HepG2 (cell line): ENCODE data around the gene NMU. TPM values are rescaled to one million over a fixed set of nuclear protein-coding genes. Genes with fewer than 3 reads are reported as not detected.

ENCODE experiments used
- AKAP8 ChIP-seq: sonication (generic); formaldehyde crosslinking; IDR thresholded peaks from 2 replicates; pipeline ENCODE4 v1.5.1; 2020; ENCODE audit warnings: mild to moderate bottlenecking, missing genetic modification reagents
- CENPX ChIP-seq: sonication (generic); formaldehyde crosslinking; IDR thresholded peaks from 2 replicates; pipeline ENCODE4 v1.9.0; 2021; ENCODE audit warnings: mild to moderate bottlenecking, missing genetic modification reagents, moderate library complexity
- CREB3 ChIP-seq: sonication (generic); formaldehyde crosslinking; IDR thresholded peaks from 2 replicates; pipeline ENCODE4 v1.5.0; 2020; ENCODE audit warnings: missing genetic modification reagents
- FOXK1 ChIP-seq: sonication (generic); formaldehyde crosslinking; IDR thresholded peaks from 2 replicates; pipeline ENCODE4 v1.4.0; 2020; ENCODE audit warnings: low read depth, missing genetic modification reagents, borderline replicate concordance
- NAIF1 ChIP-seq: sonication (generic); formaldehyde crosslinking; IDR thresholded peaks from 2 replicates; pipeline ENCODE4 v1.5.0; 2020; ENCODE audit warnings: mild to moderate bottlenecking, missing genetic modification reagents, borderline replicate concordance
- PHF5A ChIP-seq: IDR thresholded peaks from one replicate; pipeline ENCODE4 v1.6.1; 2018; ENCODE audit warnings: low read depth, missing genetic modification reagents; ENCODE audit not compliant: unreplicated experiment
- SP5 ChIP-seq: IDR thresholded peaks from 2 replicates; pipeline ENCODE4 v1.6.1; 2016; ENCODE audit warnings: low read depth, borderline replicate concordance
- ZFP82 ChIP-seq: sonication (generic); formaldehyde crosslinking; IDR thresholded peaks from 2 replicates; pipeline ENCODE4 v1.5.1; 2020; ENCODE audit warnings: mild to moderate bottlenecking, missing genetic modification reagents, borderline replicate concordance
- ZFX ChIP-seq: sonication (generic); formaldehyde crosslinking; IDR thresholded peaks from 2 replicates; pipeline ENCODE4 v1.4.0; 2020; ENCODE audit warnings: mild to moderate bottlenecking, low read depth, missing genetic modification reagents, moderate library complexity
- ZNF260 ChIP-seq: sonication (generic); formaldehyde crosslinking; IDR thresholded peaks from 2 replicates; pipeline ENCODE4 v1.4.0; 2020; ENCODE audit warnings: missing genetic modification reagents, low read depth, mild to moderate bottlenecking, borderline replicate concordance
- ZNF44 ChIP-seq: sonication (generic); formaldehyde crosslinking; IDR thresholded peaks from 2 replicates; pipeline ENCODE4 v1.5.1; 2020; ENCODE audit warnings: mild to moderate bottlenecking, missing genetic modification reagents
- ZNF768 ChIP-seq: sonication (generic); formaldehyde crosslinking; IDR thresholded peaks from 2 replicates; pipeline ENCODE4 v1.4.0; 2020; ENCODE audit warnings: missing genetic modification reagents
- ZUFSP ChIP-seq: sonication (generic); formaldehyde crosslinking; IDR thresholded peaks from 2 replicates; pipeline ENCODE4 v1.9.0; 2021; ENCODE audit warnings: missing genetic modification reagents, mild to moderate bottlenecking, borderline replicate concordance
- polyA plus RNA-seq, 8 experiments: library from polyadenylated mRNA; depleted of rRNA in 3 of 8; stranded (reverse) in 7 of 8; unstranded in 1 of 8; fragments of >200 nt; fragmentation: Illumina TruSeq in 4 of 8; extraction: Trizol in 4 of 8; gene quantifications; 2 replicates each; pipeline versions ENCODE4 v1.2.1 to v1.2.3, GENCODE V29; 2011 to 2016; ENCODE audit warnings: low read depth in 4 of 8, missing spikeins in 1 of 8, mixed read lengths in 1 of 8; ENCODE audit not compliant: insufficient read depth in 1 of 8
- total RNA-seq, 5 experiments: library from RNA; depleted of rRNA; stranded (reverse); fragments of >200 nt; fragmentation: Illumina TruSeq; extraction: Trizol; gene quantifications; 2 replicates each; pipeline ENCODE4 v1.2.3, GENCODE V29; 2016; ENCODE audit warnings: low read depth in 1 of 5
- TF ChIP-seq, protein P1 (sequence below): sonication (generic); formaldehyde crosslinking; IDR thresholded peaks from 2 replicates; pipeline ENCODE4 v1.4.0; 2020; ENCODE audit warnings: missing genetic modification reagents, borderline replicate concordance
- TF ChIP-seq, protein P2 (sequence below): sonication (generic); formaldehyde crosslinking; IDR thresholded peaks from 2 replicates; pipeline ENCODE4 v1.8.1; 2023; ENCODE audit warnings: mild to moderate bottlenecking, missing genetic modification reagents
- TF ChIP-seq, protein P3 (sequence below): sonication (generic); formaldehyde crosslinking; IDR thresholded peaks from 2 replicates; pipeline ENCODE4 v1.9.0; 2022; ENCODE audit warnings: missing genetic modification reagents, mild to moderate bottlenecking, borderline replicate concordance
- TF ChIP-seq, protein P4 (sequence below): sonication (generic); formaldehyde crosslinking; IDR thresholded peaks from 2 replicates; pipeline ENCODE4 v1.5.0; 2020; ENCODE audit warnings: missing genetic modification reagents, mild to moderate bottlenecking, borderline replicate concordance

NMU gene
- total and polyA plus RNA-seq, 2 of the 13 experiments (the other 11 are each of a cell fraction or from before 2014, with no cell fraction given) = not detected

DNA sequence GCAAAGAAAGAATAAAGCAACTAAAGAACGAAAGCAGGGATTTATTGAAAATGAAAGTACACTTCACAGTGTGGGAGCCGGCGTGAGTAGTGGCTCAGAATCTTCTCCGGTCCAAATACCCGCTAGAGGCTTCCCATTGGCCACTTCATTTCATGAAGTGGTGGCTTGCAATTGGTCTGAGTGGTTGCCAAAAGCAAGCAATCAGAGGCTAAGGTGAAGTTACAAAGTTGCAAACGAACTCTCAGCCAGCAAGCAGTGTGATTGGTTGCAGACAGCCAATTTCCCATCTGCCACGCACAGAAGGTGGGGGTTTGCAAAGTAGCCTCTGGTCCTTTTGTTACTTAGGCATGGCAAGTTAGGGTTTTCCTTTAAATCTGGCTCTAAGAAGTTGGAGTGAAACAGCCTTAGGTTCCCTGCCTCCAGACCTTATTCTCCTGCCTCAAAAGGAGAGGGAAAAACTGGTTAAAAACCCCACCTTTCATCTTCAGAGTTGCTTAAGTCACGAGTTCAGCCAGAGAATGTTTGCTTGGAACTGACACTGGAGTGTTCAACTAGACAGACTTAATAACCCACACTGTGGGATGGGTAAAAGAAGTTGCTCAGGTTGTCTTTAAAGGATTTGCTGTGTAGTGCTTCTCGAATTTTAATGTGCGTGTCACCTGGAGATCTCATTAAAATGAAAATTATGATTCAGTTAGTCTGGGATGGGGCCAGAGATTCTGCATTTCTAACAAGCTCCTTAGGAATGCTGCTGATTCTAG is 82.5 kb downstream of the NMU start (continued):
- TF ChIP-seq, protein P1, sequence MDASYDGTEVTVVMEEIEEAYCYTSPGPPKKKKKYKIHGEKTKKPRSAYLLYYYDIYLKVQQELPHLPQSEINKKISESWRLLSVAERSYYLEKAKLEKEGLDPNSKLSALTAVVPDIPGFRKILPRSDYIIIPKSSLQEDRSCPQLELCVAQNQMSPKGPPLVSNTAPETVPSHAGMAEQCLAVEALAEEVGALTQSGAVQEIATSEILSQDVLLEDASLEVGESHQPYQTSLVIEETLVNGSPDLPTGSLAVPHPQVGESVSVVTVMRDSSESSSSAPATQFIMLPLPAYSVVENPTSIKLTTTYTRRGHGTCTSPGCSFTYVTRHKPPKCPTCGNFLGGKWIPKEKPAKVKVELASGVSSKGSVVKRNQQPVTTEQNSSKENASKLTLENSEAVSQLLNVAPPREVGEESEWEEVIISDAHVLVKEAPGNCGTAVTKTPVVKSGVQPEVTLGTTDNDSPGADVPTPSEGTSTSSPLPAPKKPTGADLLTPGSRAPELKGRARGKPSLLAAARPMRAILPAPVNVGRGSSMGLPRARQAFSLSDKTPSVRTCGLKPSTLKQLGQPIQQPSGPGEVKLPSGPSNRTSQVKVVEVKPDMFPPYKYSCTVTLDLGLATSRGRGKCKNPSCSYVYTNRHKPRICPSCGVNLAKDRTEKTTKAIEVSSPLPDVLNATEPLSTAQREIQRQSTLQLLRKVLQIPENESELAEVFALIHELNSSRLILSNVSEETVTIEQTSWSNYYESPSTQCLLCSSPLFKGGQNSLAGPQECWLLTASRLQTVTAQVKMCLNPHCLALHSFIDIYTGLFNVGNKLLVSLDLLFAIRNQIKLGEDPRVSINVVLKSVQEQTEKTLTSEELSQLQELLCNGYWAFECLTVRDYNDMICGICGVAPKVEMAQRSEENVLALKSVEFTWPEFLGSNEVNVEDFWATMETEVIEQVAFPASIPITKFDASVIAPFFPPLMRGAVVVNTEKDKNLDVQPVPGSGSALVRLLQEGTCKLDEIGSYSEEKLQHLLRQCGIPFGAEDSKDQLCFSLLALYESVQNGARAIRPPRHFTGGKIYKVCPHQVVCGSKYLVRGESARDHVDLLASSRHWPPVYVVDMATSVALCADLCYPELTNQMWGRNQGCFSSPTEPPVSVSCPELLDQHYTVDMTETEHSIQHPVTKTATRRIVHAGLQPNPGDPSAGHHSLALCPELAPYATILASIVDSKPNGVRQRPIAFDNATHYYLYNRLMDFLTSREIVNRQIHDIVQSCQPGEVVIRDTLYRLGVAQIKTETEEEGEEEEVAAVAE (CRISPR knock-in tag) = 0 out of 2 replicates have a peak, but pooled peaks have one; percentile 25
- TF ChIP-seq CENPX (CRISPR knock-in tag) (no peak), CREB3 (CRISPR knock-in tag) (no peak), NAIF1 (no peak), AKAP8 (CRISPR knock-in tag) (no peak), ZFX (no peak), ZNF768 (CRISPR knock-in tag) (no peak), SP5 (no peak), ZNF44 (CRISPR knock-in tag) (no peak), ZUFSP (CRISPR knock-in tag) (no peak), PHF5A (CRISPR knock-in tag) (no peak), FOXK1 (no peak), ZNF260 (no peak), ZFP82 (no peak)
- TF ChIP-seq, protein P2, sequence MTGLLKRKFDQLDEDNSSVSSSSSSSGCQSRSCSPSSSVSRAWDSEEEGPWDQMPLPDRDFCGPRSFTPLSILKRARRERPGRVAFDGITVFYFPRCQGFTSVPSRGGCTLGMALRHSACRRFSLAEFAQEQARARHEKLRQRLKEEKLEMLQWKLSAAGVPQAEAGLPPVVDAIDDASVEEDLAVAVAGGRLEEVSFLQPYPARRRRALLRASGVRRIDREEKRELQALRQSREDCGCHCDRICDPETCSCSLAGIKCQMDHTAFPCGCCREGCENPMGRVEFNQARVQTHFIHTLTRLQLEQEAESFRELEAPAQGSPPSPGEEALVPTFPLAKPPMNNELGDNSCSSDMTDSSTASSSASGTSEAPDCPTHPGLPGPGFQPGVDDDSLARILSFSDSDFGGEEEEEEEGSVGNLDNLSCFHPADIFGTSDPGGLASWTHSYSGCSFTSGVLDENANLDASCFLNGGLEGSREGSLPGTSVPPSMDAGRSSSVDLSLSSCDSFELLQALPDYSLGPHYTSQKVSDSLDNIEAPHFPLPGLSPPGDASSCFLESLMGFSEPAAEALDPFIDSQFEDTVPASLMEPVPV (CRISPR knock-in tag) = no peak
- TF ChIP-seq, protein P3, sequence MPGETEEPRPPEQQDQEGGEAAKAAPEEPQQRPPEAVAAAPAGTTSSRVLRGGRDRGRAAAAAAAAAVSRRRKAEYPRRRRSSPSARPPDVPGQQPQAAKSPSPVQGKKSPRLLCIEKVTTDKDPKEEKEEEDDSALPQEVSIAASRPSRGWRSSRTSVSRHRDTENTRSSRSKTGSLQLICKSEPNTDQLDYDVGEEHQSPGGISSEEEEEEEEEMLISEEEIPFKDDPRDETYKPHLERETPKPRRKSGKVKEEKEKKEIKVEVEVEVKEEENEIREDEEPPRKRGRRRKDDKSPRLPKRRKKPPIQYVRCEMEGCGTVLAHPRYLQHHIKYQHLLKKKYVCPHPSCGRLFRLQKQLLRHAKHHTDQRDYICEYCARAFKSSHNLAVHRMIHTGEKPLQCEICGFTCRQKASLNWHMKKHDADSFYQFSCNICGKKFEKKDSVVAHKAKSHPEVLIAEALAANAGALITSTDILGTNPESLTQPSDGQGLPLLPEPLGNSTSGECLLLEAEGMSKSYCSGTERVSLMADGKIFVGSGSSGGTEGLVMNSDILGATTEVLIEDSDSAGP = no peak
- TF ChIP-seq, protein P4, sequence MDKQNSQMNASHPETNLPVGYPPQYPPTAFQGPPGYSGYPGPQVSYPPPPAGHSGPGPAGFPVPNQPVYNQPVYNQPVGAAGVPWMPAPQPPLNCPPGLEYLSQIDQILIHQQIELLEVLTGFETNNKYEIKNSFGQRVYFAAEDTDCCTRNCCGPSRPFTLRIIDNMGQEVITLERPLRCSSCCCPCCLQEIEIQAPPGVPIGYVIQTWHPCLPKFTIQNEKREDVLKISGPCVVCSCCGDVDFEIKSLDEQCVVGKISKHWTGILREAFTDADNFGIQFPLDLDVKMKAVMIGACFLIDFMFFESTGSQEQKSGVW = no peak
